ENCODE data around the gene FAM222A. TPM values are rescaled to one million over a fixed set of nuclear protein-coding genes. Genes with fewer than 3 reads are reported as not detected.

The FAM222A gene
- polyA plus RNA-seq, 2 of the 4 experiments (the other 2 are of a cell fraction) = 0.98 to 3.2 TPM

DNA sequence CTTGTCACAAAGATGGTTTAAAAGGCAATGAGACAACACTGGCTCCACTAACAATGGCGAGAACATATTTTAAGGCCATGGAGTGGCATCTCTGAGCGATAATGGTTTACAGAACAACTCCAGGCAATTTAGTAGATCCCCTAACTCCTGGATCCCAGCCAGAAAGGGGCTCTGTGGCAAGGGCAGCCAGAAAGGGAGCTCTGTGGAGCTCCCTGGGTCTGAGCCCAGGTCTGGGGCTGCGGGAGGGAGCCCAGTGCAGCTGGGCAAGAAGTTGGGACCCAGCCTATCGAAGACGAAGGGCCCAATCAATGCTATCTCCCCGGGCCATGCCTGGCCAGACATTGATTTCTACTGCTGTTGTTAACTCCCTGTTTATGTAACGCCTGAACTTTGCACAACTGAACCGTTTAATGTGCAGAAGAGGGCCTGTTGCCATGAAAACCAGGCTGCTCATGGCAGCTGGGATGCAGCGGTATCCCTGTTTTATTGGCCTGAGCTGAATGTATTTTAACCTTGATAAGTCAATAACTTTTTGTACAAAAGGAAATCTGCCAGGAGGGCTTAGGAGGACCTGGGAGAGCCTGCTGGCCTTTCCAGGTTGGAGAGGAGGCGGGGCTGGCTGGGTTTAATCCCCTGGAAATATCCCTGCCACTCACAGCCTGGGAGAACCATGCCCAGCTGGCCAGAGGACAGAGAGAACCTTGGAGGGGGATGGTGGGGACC lies 6.7 kb upstream of the FAM222A start:
- Histone ChIP-seq H3K27ac (no peak overlapping the region), H3K4me3 (no peak overlapping the region), H3K4me1 (peaks cover 16% of the 10 kb centered on the region), H3K9me3 (no peaks in the 10 kb centered on the region), H3K4me2 (no peak overlapping the region)
- CTCF ChIA-PET = interaction anchor here (1.0 to 1.4 kb wide), 5 partner anchors 10 to 138 kb away, joined by 3 to 5 read pairs (median 3); no protein-coding TSS in a partner anchor
- POLR2A ChIA-PET = interaction anchor here (0.6 kb wide), 1 partner anchor 19 kb away, joined by 3 read pairs; no protein-coding TSS in a partner anchor
- FAIRE-seq (no peak), DNase-seq (ENCODE audit: low read depth in 1 of 2, low spot score in 1 of 2) (no peak), ATAC-seq (no peak)
- WGBS (ENCODE audit: missing lambda C conversion rate) = 64% methylated on average over 10 of the region's 10 CpGs
- TF ChIP-seq, protein P1, sequence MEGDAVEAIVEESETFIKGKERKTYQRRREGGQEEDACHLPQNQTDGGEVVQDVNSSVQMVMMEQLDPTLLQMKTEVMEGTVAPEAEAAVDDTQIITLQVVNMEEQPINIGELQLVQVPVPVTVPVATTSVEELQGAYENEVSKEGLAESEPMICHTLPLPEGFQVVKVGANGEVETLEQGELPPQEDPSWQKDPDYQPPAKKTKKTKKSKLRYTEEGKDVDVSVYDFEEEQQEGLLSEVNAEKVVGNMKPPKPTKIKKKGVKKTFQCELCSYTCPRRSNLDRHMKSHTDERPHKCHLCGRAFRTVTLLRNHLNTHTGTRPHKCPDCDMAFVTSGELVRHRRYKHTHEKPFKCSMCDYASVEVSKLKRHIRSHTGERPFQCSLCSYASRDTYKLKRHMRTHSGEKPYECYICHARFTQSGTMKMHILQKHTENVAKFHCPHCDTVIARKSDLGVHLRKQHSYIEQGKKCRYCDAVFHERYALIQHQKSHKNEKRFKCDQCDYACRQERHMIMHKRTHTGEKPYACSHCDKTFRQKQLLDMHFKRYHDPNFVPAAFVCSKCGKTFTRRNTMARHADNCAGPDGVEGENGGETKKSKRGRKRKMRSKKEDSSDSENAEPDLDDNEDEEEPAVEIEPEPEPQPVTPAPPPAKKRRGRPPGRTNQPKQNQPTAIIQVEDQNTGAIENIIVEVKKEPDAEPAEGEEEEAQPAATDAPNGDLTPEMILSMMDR (IDR thresholded peaks at IDR 0.05) = no peak

DNA sequence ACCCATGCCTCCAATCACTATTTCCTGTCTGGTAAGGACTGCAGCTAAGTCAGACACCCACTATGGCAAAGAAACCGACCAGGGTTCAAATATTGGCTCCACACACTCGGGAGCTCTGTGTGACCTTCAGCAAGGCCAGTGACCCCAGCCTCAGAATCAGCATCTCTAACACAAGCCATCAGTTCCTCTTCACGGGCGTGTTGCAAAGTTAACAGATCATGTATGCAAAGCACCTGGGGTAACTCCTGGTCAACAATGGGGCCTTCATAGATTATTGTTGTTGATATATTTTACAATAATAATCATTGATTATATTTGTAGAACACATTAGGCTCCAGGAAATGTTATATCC lies 6.2 kb upstream of the FAM222A start:
- DNase-seq (ENCODE audit: low read depth in 1 of 2, low spot score in 1 of 2) (no peak), FAIRE-seq (no peak), ATAC-seq (no peak)
- 71% methylated on average over 4 of the region's 4 CpGs for WGBS (ENCODE audit: missing lambda C conversion rate)
- POLR2A ChIA-PET = interaction anchor here (0.6 kb wide), 1 partner anchor 18 kb away, joined by 3 read pairs; no protein-coding TSS in a partner anchor
- H3K4me3 ChIP-seq = no peak overlapping the region
- TF ChIP-seq, protein P2, sequence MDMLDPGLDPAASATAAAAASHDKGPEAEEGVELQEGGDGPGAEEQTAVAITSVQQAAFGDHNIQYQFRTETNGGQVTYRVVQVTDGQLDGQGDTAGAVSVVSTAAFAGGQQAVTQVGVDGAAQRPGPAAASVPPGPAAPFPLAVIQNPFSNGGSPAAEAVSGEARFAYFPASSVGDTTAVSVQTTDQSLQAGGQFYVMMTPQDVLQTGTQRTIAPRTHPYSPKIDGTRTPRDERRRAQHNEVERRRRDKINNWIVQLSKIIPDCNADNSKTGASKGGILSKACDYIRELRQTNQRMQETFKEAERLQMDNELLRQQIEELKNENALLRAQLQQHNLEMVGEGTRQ (IDR thresholded peaks at IDR 0.05) = no peak
- TF ChIP-seq HOXA7 (CRISPR knock-in tag; IDR thresholded peaks at IDR 0.05) = no peak
- TF ChIP-seq, protein P3, sequence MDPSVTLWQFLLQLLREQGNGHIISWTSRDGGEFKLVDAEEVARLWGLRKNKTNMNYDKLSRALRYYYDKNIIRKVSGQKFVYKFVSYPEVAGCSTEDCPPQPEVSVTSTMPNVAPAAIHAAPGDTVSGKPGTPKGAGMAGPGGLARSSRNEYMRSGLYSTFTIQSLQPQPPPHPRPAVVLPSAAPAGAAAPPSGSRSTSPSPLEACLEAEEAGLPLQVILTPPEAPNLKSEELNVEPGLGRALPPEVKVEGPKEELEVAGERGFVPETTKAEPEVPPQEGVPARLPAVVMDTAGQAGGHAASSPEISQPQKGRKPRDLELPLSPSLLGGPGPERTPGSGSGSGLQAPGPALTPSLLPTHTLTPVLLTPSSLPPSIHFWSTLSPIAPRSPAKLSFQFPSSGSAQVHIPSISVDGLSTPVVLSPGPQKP (IDR thresholded peaks at IDR 0.05; ENCODE audit: low read depth, low read length) = no peak
- no peak for TF ChIP-seq KDM1A (IDR thresholded peaks at IDR 0.05; ENCODE audit: low read depth)
- TF ChIP-seq CHD2 (IDR thresholded peaks at IDR 0.05; ENCODE audit: low read length, partially characterized antibody) = no peak
- no peak for TF ChIP-seq NPAS2 (CRISPR knock-in tag; IDR thresholded peaks at IDR 0.05; ENCODE audit: borderline replicate concordance)
- H3K4me1 ChIP-seq = peaks cover 16% of the 10 kb centered on the region
- H3K27ac ChIP-seq = no peak overlapping the region
- H3K9me3 ChIP-seq = no peaks in the 10 kb centered on the region
- CTCF ChIA-PET = interaction anchor here (0.6 to 1.2 kb wide), 2 partner anchors 27 to 98 kb away, joined by 3 read pairs; no protein-coding TSS in a partner anchor
- no peak overlapping the region for H3K4me2 ChIP-seq

DNA sequence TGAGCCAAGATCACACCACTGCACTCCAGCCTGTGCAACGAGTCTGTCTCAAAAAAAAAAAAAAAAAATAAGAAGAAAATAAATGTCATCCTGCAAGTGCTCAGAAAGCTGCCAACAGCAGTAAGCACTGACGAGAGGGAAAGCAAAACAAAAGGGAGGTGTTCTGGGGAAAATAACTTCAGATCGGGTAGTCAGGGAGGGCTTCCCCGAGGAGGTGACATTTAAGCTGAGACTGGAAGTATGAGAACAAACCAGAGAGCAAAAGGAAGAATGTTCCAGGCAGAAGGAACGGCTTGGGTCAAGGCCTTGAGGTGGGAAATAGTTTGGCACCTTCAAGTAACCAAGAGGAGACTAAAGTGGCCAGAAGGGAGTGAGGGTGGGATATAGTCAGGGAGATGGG lies 4.7 kb upstream of the FAM222A start:
- WGBS (ENCODE audit: missing lambda C conversion rate) = 68% methylated on average over 5 of the region's 5 CpGs

DNA sequence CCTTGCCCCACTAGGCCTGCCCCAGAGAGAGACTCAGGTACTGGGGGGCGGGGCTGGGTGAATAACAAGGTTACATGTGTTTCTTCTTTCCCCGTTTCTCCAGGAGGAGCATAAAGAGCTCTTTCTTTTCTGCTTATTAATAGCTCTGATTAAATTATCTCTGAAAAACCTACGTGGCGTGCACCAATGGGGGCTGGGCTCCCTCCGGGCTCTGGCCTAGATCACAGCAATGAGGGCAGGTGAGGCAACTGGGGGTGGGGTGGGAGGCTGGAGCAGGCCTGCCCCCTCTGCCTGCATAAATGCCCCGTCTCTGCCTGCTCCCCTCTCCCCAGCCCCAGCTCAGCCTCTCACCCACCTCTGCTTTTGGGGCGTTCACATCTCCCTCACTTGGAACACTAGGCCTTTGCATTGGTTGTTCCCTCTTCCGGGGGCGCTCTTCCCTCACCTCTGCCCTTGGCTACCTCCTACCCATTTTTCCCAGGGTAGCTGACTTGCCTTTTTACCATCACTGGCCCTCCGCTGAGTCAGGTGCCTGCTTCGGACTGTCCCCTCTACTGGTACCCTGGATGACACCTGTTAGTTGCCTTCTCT lies 4.1 kb upstream of the FAM222A start:
- CTCF ChIA-PET = interaction anchor here (0.6 to 1.5 kb wide), 5 partner anchors 9 to 282 kb away, joined by 3 to 5 read pairs (median 4); no protein-coding TSS in a partner anchor
- no peaks in the 10 kb centered on the region for H3K9me3 ChIP-seq
- ATAC-seq (no peak), FAIRE-seq (no peak), DNase-seq (ENCODE audit: low read depth in 1 of 2, low spot score in 1 of 2) (no peak)
- TF ChIP-seq PHF8 (IDR thresholded peaks at IDR 0.05; ENCODE audit: borderline replicate concordance, low read depth) = no peak
- TF ChIP-seq CEBPB (IDR thresholded peaks at IDR 0.05) = no peak
- TF ChIP-seq GATA3 (IDR thresholded peaks at IDR 0.05; ENCODE audit: borderline replicate concordance) = no peak
- TF ChIP-seq RARB (CRISPR knock-in tag; IDR thresholded peaks at IDR 0.05) = no peak
- no peak for TF ChIP-seq ZSCAN20 (CRISPR knock-in tag; IDR thresholded peaks at IDR 0.05)
- TF ChIP-seq NR3C1 (IDR thresholded peaks at IDR 0.05) = no peak
- no peak for TF ChIP-seq MAFK (IDR thresholded peaks at IDR 0.05; ENCODE audit: partially characterized antibody)
- no peak for TF ChIP-seq NPAS2 (CRISPR knock-in tag; IDR thresholded peaks at IDR 0.05; ENCODE audit: borderline replicate concordance)
- TF ChIP-seq, protein P2 (IDR thresholded peaks at IDR 0.05) = no peak
- TF ChIP-seq FOSL2 (IDR thresholded peaks at IDR 0.05) = no peak
- no peak for TF ChIP-seq FOSL2 (CRISPR knock-in tag; IDR thresholded peaks at IDR 0.05)
- H3K4me2 ChIP-seq = no peak overlapping the region
- H3K27ac ChIP-seq = 0 out of 6 replicates have a peak overlapping the region, but pooled peaks of 1 of the 2 experiments have one; percentile 6
- H3K4me3 ChIP-seq = no peak overlapping the region
- 86% methylated on average over 11 of the region's 11 CpGs for WGBS (ENCODE audit: missing lambda C conversion rate)
- H3K4me1 ChIP-seq = peaks cover 16% of the 10 kb centered on the region
- POLR2A ChIA-PET = no interaction called here

More for the DNA sequence above, 4.7 kb upstream of the FAM222A start:
- no peak for TF ChIP-seq SMC3 (IDR thresholded peaks at IDR 0.05)
- TF ChIP-seq ZFP36 (IDR thresholded peaks at IDR 0.05; ENCODE audit: borderline replicate concordance, partially characterized antibody) = peak; percentile 88
- Histone ChIP-seq H3K27ac (no peak overlapping the region), H3K4me1 (peaks cover 16% of the 10 kb centered on the region), H3K4me3 (no peak overlapping the region), H3K9me3 (no peaks in the 10 kb centered on the region), H3K4me2 (no peak overlapping the region)
- ATAC-seq (no peak), DNase-seq (ENCODE audit: low read depth in 1 of 2, low spot score in 1 of 2) (no peak), FAIRE-seq (no peak)
- ChIA-PET CTCF (interaction anchor here (0.8 to 1.5 kb wide), 3 partner anchors 10 to 111 kb away, joined by 3 to 5 read pairs (median 5); no protein-coding TSS in a partner anchor), POLR2A (no interaction called here)

Data from A549 (cell line).